B cell (primary cell): ENCODE measurements around the gene RBMS3. TPM values are rescaled to one million over a fixed set of nuclear protein-coding genes. Genes with fewer than 3 reads are reported as not detected.

Experiments
- ATAC-seq: fragments of 200-7000 bp; cut with Tn5 transposase; one replicate; pipeline ENCODE4 v1.10.0; 2021; ENCODE audit warnings: low read depth, mild to moderate bottlenecking, moderate number of reproducible peaks, moderate library complexity
- CTCF ChIA-PET: fragments of 350-600 bp; sonication (Branson Sonifier 250); formaldehyde crosslinking; loops from one replicate; lab custom pipeline; 2021; ENCODE audit warnings: antibody characterized with exemption, inconsistent platforms; lab: Charles Lee
- POLR2A ChIA-PET: fragments of 350-600 bp; sonication (Branson Sonifier 250); formaldehyde crosslinking; loops from one replicate; lab custom pipeline; 2021; ENCODE audit warnings: antibody characterized with exemption; lab: Charles Lee
- DNase-seq: peaks from one replicate; pipeline ENCODE4 v3.0.0; 2013
- H2AFZ ChIP-seq: 2 replicates; pipeline ENCODE4 v1.6.1; 2012; ENCODE audit warnings: mild to moderate bottlenecking, low read depth, low read length; ENCODE audit not compliant: insufficient read depth, poor library complexity, severe bottlenecking
- H3K27ac ChIP-seq, 2 donors: 1 replicate in 1 of 2; 2 replicates in 1 of 2; pipeline ENCODE4 v1.5.1; 2012 to 2013; ENCODE audit warnings: low read length in 2 of 2, mild to moderate bottlenecking in 2 of 2, moderate library complexity in 1 of 2
- H3K27me3 ChIP-seq, 4 experiments: fragments of 200-600 bp in 1 of 4; sonication (generic) in 1 of 4; replicated peaks in 1 of 4; 1 replicate in 2 of 4; 2 replicates in 2 of 4; pipeline versions ENCODE4 v1.6.1 to v1.7.0; 2013 to 2016; ENCODE audit warnings: low read length in 3 of 4, mild to moderate bottlenecking in 2 of 4, mixed read lengths in 1 of 4, moderate library complexity in 1 of 4; ENCODE audit not compliant: insufficient read depth in 4 of 4, control insufficient read depth in 3 of 4; ENCODE audit errors: control extremely low read depth in 1 of 4
- H3K36me3 ChIP-seq, 2 experiments: replicated peaks in 1 of 2; 1 replicate in 1 of 2; 2 replicates in 1 of 2; pipeline versions ENCODE4 v1.6.1 to v1.7.1; 2013; ENCODE audit warnings: low read length in 1 of 2; ENCODE audit not compliant: insufficient read depth in 2 of 2, control insufficient read depth in 1 of 2; ENCODE audit errors: control extremely low read depth in 1 of 2, extremely low read depth in 1 of 2
- H3K4me1 ChIP-seq, 2 donors: fragments of 200-600 bp in 1 of 2; sonication (generic) in 1 of 2; 1 replicate in 1 of 2; 2 replicates in 1 of 2; pipeline versions ENCODE4 v1.5.1 to v1.6.1; 2013 to 2017; ENCODE audit warnings: low read length in 2 of 2; ENCODE audit not compliant: control insufficient read depth in 2 of 2, insufficient read depth in 2 of 2
- H3K4me2 ChIP-seq: replicated peaks from 2 replicates; pipeline ENCODE3; 2012; ENCODE audit warnings: mild to moderate bottlenecking, low read depth, low read length; ENCODE audit not compliant: poor library complexity, severe bottlenecking
- H3K4me3 ChIP-seq, 5 experiments: fragments of 200-600 bp in 1 of 5; sonication (generic) in 1 of 5; 1 replicate in 3 of 5; 2 replicates in 2 of 5; pipeline versions ENCODE4 v1.5.1 to v1.7.0; 2011 to 2016; ENCODE audit warnings: low read length in 4 of 5, mild to moderate bottlenecking in 4 of 5, low read depth in 2 of 5, control low read depth in 1 of 5, moderate library complexity in 1 of 5; ENCODE audit not compliant: insufficient read depth in 1 of 5; ENCODE audit errors: control extremely low read depth in 1 of 5, extremely low read depth in 1 of 5
- H3K79me2 ChIP-seq: fragments of 200-600 bp; sonication (generic); one replicate; pipeline ENCODE4 v1.6.0; 2016; ENCODE audit warnings: low read length; ENCODE audit not compliant: control insufficient read depth, insufficient read depth
- H3K9ac ChIP-seq: fragments of 200-600 bp; sonication (generic); 2 replicates; pipeline ENCODE4 v1.6.1; 2017; ENCODE audit warnings: mild to moderate bottlenecking, low read length, moderate library complexity
- H3K9me3 ChIP-seq, 3 donors: one replicate each; pipeline versions ENCODE4 v1.6.1 to v1.7.1; 2013; ENCODE audit warnings: low read length in 2 of 3; ENCODE audit not compliant: control insufficient read depth in 2 of 3, insufficient read depth in 1 of 3; ENCODE audit errors: control extremely low read depth in 1 of 3
- H4K20me1 ChIP-seq: 2 replicates; pipeline ENCODE4 v1.6.0; 2012; ENCODE audit warnings: mild to moderate bottlenecking, low read length; ENCODE audit not compliant: insufficient read depth, control insufficient read depth, poor library complexity, severe bottlenecking
- H3K27ac Mint-ChIP-seq: one replicate; pipeline ENCODE4 v1.8.0; 2021; ENCODE audit warnings: mixed read lengths
- H3K27me3 Mint-ChIP-seq: one replicate; pipeline ENCODE4 v1.8.0; 2021; ENCODE audit warnings: mixed read lengths
- H3K4me1 Mint-ChIP-seq: one replicate; pipeline ENCODE4 v1.8.0; 2021; ENCODE audit warnings: mixed read lengths
- H3K4me3 Mint-ChIP-seq: one replicate; pipeline ENCODE4 v1.8.0; 2021; ENCODE audit warnings: mixed read lengths
- H3K9me3 Mint-ChIP-seq: one replicate; pipeline ENCODE4 v1.8.0; 2022; ENCODE audit warnings: mixed read lengths; ENCODE audit not compliant: insufficient read depth
- CTCF ChIP-seq: fragments of 200-600 bp; IDR thresholded peaks from one replicate; pipeline ENCODE4 v1.8.0; 2022; ENCODE audit warnings: antibody characterized with exemption, mild to moderate bottlenecking
- EZH2 ChIP-seq: IDR thresholded peaks from 2 replicates; pipeline ENCODE4 v1.6.1; 2012; ENCODE audit warnings: borderline replicate concordance, low read depth, mild to moderate bottlenecking, moderate library complexity, low read length; ENCODE audit not compliant: insufficient read depth, poor library complexity, severe bottlenecking
- WGBS: methylation state at CpG from one replicate; pipeline ENCODE4 v1.1.5; 2013; ENCODE audit warnings: missing lambda C conversion rate; ENCODE audit not compliant: insufficient coverage; 5-methylcytosine and 5-hydroxymethylcytosine counted together
- intact Hi-C: fragments of 100-400 bp; cut with micrococcal nuclease; formaldehyde crosslinking; loops from one replicate; pipeline ENCODE4 v1.10.0; 2022
- polyA plus RNA-seq: library from polyadenylated mRNA; depleted of rRNA; stranded (reverse); fragments of >200 nt; gene quantifications from 2 replicates; pipeline ENCODE4 v1.2.3, GENCODE V29; 2012
- total RNA-seq, 2 donors: library from RNA; stranded (reverse); fragments of 120-200 nt in 1 of 2; gene quantifications; 1 replicate in 1 of 2; 2 replicates in 1 of 2; pipeline versions ENCODE4 v1.2.3 to v1.2.4, GENCODE V29; 2013 to 2022

RBMS3 gene
- total and polyA plus RNA-seq, 2 donors (not counting 1 experiment from before 2014, with no cell fraction given), result not detected

- POLR2A ChIA-PET, result no interaction called here
- H3K9ac ChIP-seq, result peak overlapping the region; percentile 56
- TF ChIP-seq CTCF (no peak), EZH2 (no peak)
Measured at GRCh38 chr3:29281344-29282241, 722 bp downstream of the RBMS3 start.

More at GRCh38 chr3:29281344-29282241, 722 bp downstream of the RBMS3 start:
- H3K79me2 ChIP-seq, result no peaks in the 10 kb centered on the region
- intact Hi-C loops, result no loop called here
- H3K9me3 Mint-ChIP-seq, result no peaks in the 10 kb centered on the region
- H2AFZ ChIP-seq, result peak overlapping the region; percentile 54
- peaks cover 11 to 20% of the 10 kb centered on the region in 2 donors for H3K4me1 ChIP-seq
- DNase-seq, result peak; percentile 4
- H3K4me2 ChIP-seq, result peak overlapping the region; percentile 71
- H4K20me1 ChIP-seq, result no peaks in the 10 kb centered on the region
- CTCF ChIA-PET, result no interaction called here
- peaks cover 0 to 3% (median 0%) of the 10 kb centered on the region in 4 experiments for H3K27me3 ChIP-seq
- ATAC-seq, result no peak
- peak overlapping the region; percentile 64 for H3K4me3 Mint-ChIP-seq
- no peaks in the 10 kb centered on the region for H3K9me3 ChIP-seq
- WGBS, result 2% methylated on average over 6 of the region's 18 CpGs
- peak overlapping the region; percentile 6 to 84 (median 38) for H3K4me3 ChIP-seq
- H3K27me3 Mint-ChIP-seq, result peaks cover 28% of the 10 kb centered on the region
- peak overlapping the region in 1 of 2 donors; percentile 16 for H3K27ac ChIP-seq
- H3K36me3 ChIP-seq, result no peaks in the 10 kb centered on the region
- H3K27ac Mint-ChIP-seq, result no peak overlapping the region
- peaks cover 26% of the 10 kb centered on the region for H3K4me1 Mint-ChIP-seq
